HCT116 (cell line): ENCODE data around the gene CSNK1G2. TPM values are rescaled to one million over a fixed set of nuclear protein-coding genes. Genes with fewer than 3 reads are reported as not detected.
A peak's percentile ranks its signal among the peaks of the same experiment; 100 is the strongest.

ENCODE experiments used
- ATAC-seq: fragments of 200-7000 bp; cut with Tn5 transposase; 2 replicates; pipeline ENCODE4 v1.9.1; 2020; ENCODE audit warnings: mild to moderate bottlenecking, moderate library complexity
- BruUV-seq: library from RNA; stranded (reverse); fragments of 400-500 nt; replicated peaks from 2 replicates; lab custom pipeline; 2021; lab: Mats Ljungman, UMichigan
- CTCF ChIA-PET: fragments of 300-600 bp; sonication (Branson Sonifier 250); formaldehyde crosslinking; loops from one replicate; lab custom pipeline; 2021; ENCODE audit warnings: antibody characterized with exemption; lab: Charles Lee
- POLR2A ChIA-PET: fragments of 300-600, 350-600 bp; sonication (Branson Sonifier 250); formaldehyde crosslinking; loops from one replicate; lab custom pipeline; 2021; ENCODE audit warnings: antibody characterized with exemption; lab: Charles Lee
- RAD21 ChIA-PET, 2 experiments: fragments of 300-600 bp; sonication (Branson Sonifier 250); formaldehyde crosslinking; loops; one replicate each; lab custom pipeline; 2023; ENCODE audit warnings: low total read pairs in 2 of 2; ENCODE audit not compliant: uncharacterized antibody in 2 of 2, unreplicated experiment in 2 of 2, low non-redundant PET in 1 of 2; lab: Charles Lee
- DNase-seq: peaks from one replicate; pipeline ENCODE4 v3.0.0-alpha.2; 2010; ENCODE audit warnings: low read depth, low spot score
- H2AFZ ChIP-seq: fragments of 200-600 bp; shearing (Covaris generic), sonication (generic); 2 replicates; pipeline ENCODE4 v1.6.1; 2017; ENCODE audit warnings: low read depth, mixed run types, mixed read lengths, antibody characterized with exemption, low read length; ENCODE audit not compliant: poor library complexity, severe bottlenecking
- H3K27ac ChIP-seq: 2 replicates; pipeline ENCODE4 v1.5.1; 2012; ENCODE audit warnings: low read depth, low read length
- H3K27me3 ChIP-seq: fragments of 200-600 bp; sonication (generic); 2 replicates; pipeline ENCODE4 v1.6.1; 2016; ENCODE audit warnings: mixed run types, low read length, mixed read lengths; ENCODE audit not compliant: insufficient read depth
- H3K36me3 ChIP-seq, 2 experiments: fragments of 200-500 bp in 1 of 2; fragments of 200-600 bp in 1 of 2; sonication (Bioruptor generic) in 1 of 2; sonication (generic) in 1 of 2; 2 replicates each; pipeline versions ENCODE4 v1.5.1 to v1.6.1; 2014 to 2016; ENCODE audit warnings: low read length in 2 of 2, inconsistent platforms in 1 of 2, mixed read lengths in 1 of 2, mixed run types in 1 of 2; ENCODE audit not compliant: insufficient read depth in 2 of 2, control insufficient read depth in 1 of 2
- H3K4me1 ChIP-seq, 2 experiments: fragments of 200-600 bp in 1 of 2; sonication (generic) in 1 of 2; 2 replicates each; pipeline versions ENCODE4 v1.5.1 to v1.6.1; 2012 to 2017; ENCODE audit warnings: low read length in 2 of 2, inconsistent platforms in 1 of 2, mild to moderate bottlenecking in 1 of 2, mixed read lengths in 1 of 2, mixed run types in 1 of 2, moderate library complexity in 1 of 2; ENCODE audit not compliant: insufficient read depth in 2 of 2, control insufficient read depth in 1 of 2
- H3K4me2 ChIP-seq: fragments of 200-600 bp; sonication (generic); 2 replicates; pipeline ENCODE4 v1.6.1; 2017; ENCODE audit warnings: mixed run types, low read length, mixed read lengths
- H3K4me3 ChIP-seq, 2 experiments: fragments of 200-600 bp in 1 of 2; sonication (generic) in 1 of 2; replicated peaks in 1 of 2; 2 replicates each; pipeline ENCODE4 v1.5.1; 2011 to 2016; ENCODE audit warnings: low read length in 2 of 2, control low read depth in 1 of 2, low read depth in 1 of 2, mild to moderate bottlenecking in 1 of 2, mixed read lengths in 1 of 2, mixed run types in 1 of 2
- H3K79me2 ChIP-seq: fragments of 200-600 bp; sonication (generic); 2 replicates; pipeline ENCODE4 v1.6.1; 2017; ENCODE audit warnings: mild to moderate bottlenecking, mixed run types, low read length, moderate library complexity, mixed read lengths; ENCODE audit not compliant: insufficient read depth
- H3K9ac ChIP-seq: fragments of 200-600 bp; sonication (generic); 2 replicates; pipeline ENCODE4 v1.6.1; 2016; ENCODE audit warnings: low read length, mixed read lengths
- H3K9me2 ChIP-seq: fragments of 200-600 bp; sonication (generic), shearing (Covaris generic); 2 replicates; pipeline ENCODE4 v1.6.1; 2017; ENCODE audit warnings: mixed run types, mild to moderate bottlenecking, moderate library complexity; ENCODE audit not compliant: insufficient read depth
- H3K9me3 ChIP-seq, 2 experiments: fragments of 200-500 bp in 1 of 2; fragments of 200-600 bp in 1 of 2; sonication (Bioruptor generic) in 1 of 2; sonication (generic) in 1 of 2; 2 replicates each; pipeline ENCODE4 v1.6.1; 2014 to 2017; ENCODE audit warnings: low read length in 2 of 2, mixed read lengths in 2 of 2, inconsistent platforms in 1 of 2, low read depth in 1 of 2, mild to moderate bottlenecking in 1 of 2, mixed run types in 1 of 2, moderate library complexity in 1 of 2; ENCODE audit not compliant: control insufficient read depth in 1 of 2, insufficient read depth in 1 of 2
- H4K20me1 ChIP-seq: fragments of 200-600 bp; sonication (generic), shearing (Covaris generic); 2 replicates; pipeline ENCODE4 v1.6.1; 2017; ENCODE audit warnings: mixed run types, mild to moderate bottlenecking, moderate library complexity; ENCODE audit not compliant: insufficient read depth
- EZH2 ChIP-seq: fragments of 200-600 bp; sonication (generic); IDR thresholded peaks from 2 replicates; pipeline ENCODE4 v1.6.1; 2017; ENCODE audit warnings: antibody characterized with exemption, mixed run types
- FOSL1 ChIP-seq: IDR thresholded peaks from 2 replicates; pipeline ENCODE4 v1.6.1; 2012; ENCODE audit warnings: low read depth
- JUND ChIP-seq: IDR thresholded peaks from 2 replicates; pipeline ENCODE4 v1.6.1; 2012
- RAD21 ChIP-seq: IDR thresholded peaks from 2 replicates; pipeline ENCODE4 v1.6.1; 2012; ENCODE audit warnings: low read depth, mild to moderate bottlenecking
- SIN3A ChIP-seq: IDR thresholded peaks from 2 replicates; pipeline ENCODE4 v1.6.1; 2012; ENCODE audit warnings: low read depth
- SP1 ChIP-seq: IDR thresholded peaks from 2 replicates; pipeline ENCODE4 v1.6.1; 2012; ENCODE audit warnings: low read depth
- YY1 ChIP-seq: IDR thresholded peaks from 2 replicates; pipeline ENCODE4 v1.6.1; 2011; ENCODE audit warnings: low read length, low read depth, moderate library complexity, mild to moderate bottlenecking; ENCODE audit not compliant: insufficient replicate concordance; ENCODE audit errors: extremely low read depth
- ZFX ChIP-seq: fragments of 450-650 bp; IDR thresholded peaks from 2 replicates; pipeline ENCODE4 v1.6.1; 2017
- intact Hi-C: fragments of 100-400 bp; cut with micrococcal nuclease; formaldehyde crosslinking; loops from 2 replicates; pipeline ENCODE4 v1.10.0; 2022
- total RNA-seq: library from RNA; stranded (reverse); gene quantifications from one replicate; pipeline ENCODE4 v1.2.1, GENCODE V29; 2021; ENCODE audit not compliant: unreplicated experiment
- TF ChIP-seq, protein P1 (sequence below): IDR thresholded peaks from 2 replicates; pipeline ENCODE4 v1.6.1; 2012; ENCODE audit warnings: low read depth
- TF ChIP-seq, protein P2 (sequence below): IDR thresholded peaks from 2 replicates; pipeline ENCODE4 v1.6.1; 2011; ENCODE audit warnings: mild to moderate bottlenecking, low read length, moderate library complexity; ENCODE audit not compliant: insufficient replicate concordance; ENCODE audit errors: extremely low read depth

CSNK1G2 gene
- total RNA-seq, 1 experiment from 2014 or later, result 97.9 TPM

DNA sequence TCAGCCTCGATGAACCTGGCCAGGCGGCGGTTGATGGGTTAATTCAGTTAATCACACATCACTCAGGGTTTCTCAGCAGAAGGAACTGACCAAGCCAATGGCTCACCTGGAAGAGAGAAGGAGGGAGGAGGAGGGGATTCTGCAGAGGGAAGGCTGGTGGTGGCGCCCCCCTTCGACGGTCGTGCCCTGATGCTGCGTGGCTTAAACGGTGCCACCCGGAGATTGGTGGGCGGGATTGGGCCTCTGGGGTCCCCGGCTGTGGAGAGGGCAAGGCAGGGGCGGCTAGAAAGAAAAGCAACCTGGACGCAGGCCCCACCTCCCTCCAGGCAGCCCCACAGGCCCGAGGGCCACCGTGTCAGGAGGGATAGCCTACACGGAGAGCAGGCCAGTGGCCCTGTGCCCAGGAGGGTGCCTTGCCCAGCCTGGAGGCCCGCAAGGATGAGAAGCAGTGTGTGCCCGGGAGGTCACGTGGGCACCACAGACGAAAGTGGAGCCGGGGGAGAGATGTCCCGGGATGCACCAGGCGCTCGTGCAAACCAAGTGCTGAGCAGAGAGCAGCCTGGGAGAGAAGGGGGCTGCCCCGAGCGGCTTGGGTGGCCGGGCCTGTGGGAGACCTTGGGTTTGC is 16.0 kb downstream of the CSNK1G2 start:
- peak; percentile 28; the same call in 1 of the 2 replicates for ATAC-seq

More for the DNA sequence above, 16.0 kb downstream of the CSNK1G2 start:
- no peaks in the 10 kb centered on the region for H3K9me2 ChIP-seq
- CTCF ChIA-PET, result no interaction called here
- H2AFZ ChIP-seq, result no peak overlapping the region
- BruUV-seq, result no TSS peak
- H3K79me2 ChIP-seq, result peaks cover 85% of the 10 kb centered on the region
- RAD21 ChIA-PET, result no interaction called here
- H3K4me1 ChIP-seq, result no peaks in the 10 kb centered on the region
- no peak for DNase-seq
- H3K4me2 ChIP-seq, result no peak overlapping the region
- no peak overlapping the region for H3K27ac ChIP-seq
- TF ChIP-seq ZFX (no peak), YY1 (no peak), SP1 (no peak), FOSL1 (no peak), SIN3A (no peak), EZH2 (no peak), RAD21 (no peak), JUND (no peak)
- TF ChIP-seq, protein P1, sequence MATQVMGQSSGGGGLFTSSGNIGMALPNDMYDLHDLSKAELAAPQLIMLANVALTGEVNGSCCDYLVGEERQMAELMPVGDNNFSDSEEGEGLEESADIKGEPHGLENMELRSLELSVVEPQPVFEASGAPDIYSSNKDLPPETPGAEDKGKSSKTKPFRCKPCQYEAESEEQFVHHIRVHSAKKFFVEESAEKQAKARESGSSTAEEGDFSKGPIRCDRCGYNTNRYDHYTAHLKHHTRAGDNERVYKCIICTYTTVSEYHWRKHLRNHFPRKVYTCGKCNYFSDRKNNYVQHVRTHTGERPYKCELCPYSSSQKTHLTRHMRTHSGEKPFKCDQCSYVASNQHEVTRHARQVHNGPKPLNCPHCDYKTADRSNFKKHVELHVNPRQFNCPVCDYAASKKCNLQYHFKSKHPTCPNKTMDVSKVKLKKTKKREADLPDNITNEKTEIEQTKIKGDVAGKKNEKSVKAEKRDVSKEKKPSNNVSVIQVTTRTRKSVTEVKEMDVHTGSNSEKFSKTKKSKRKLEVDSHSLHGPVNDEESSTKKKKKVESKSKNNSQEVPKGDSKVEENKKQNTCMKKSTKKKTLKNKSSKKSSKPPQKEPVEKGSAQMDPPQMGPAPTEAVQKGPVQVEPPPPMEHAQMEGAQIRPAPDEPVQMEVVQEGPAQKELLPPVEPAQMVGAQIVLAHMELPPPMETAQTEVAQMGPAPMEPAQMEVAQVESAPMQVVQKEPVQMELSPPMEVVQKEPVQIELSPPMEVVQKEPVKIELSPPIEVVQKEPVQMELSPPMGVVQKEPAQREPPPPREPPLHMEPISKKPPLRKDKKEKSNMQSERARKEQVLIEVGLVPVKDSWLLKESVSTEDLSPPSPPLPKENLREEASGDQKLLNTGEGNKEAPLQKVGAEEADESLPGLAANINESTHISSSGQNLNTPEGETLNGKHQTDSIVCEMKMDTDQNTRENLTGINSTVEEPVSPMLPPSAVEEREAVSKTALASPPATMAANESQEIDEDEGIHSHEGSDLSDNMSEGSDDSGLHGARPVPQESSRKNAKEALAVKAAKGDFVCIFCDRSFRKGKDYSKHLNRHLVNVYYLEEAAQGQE, result no peak
- TF ChIP-seq, protein P2, sequence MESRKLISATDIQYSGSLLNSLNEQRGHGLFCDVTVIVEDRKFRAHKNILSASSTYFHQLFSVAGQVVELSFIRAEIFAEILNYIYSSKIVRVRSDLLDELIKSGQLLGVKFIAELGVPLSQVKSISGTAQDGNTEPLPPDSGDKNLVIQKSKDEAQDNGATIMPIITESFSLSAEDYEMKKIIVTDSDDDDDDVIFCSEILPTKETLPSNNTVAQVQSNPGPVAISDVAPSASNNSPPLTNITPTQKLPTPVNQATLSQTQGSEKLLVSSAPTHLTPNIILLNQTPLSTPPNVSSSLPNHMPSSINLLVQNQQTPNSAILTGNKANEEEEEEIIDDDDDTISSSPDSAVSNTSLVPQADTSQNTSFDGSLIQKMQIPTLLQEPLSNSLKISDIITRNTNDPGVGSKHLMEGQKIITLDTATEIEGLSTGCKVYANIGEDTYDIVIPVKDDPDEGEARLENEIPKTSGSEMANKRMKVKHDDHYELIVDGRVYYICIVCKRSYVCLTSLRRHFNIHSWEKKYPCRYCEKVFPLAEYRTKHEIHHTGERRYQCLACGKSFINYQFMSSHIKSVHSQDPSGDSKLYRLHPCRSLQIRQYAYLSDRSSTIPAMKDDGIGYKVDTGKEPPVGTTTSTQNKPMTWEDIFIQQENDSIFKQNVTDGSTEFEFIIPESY, result no peak
- H3K4me3 ChIP-seq, result no peak overlapping the region
- POLR2A ChIA-PET, result no interaction called here
- no peaks in the 10 kb centered on the region; a peak in 1 of 4 replicates for H3K36me3 ChIP-seq
- no peaks in the 10 kb centered on the region for H4K20me1 ChIP-seq
- intact Hi-C loops, result no loop called here
- no peak overlapping the region for H3K9ac ChIP-seq
- H3K9me3 ChIP-seq, result no peaks in the 10 kb centered on the region
- H3K27me3 ChIP-seq, result no peaks in the 10 kb centered on the region
